GM11168 (cell line): ENCODE data around the gene ARID5B.

Experiments used
- in situ Hi-C: fragments of 300-500 bp; cut with MboI; formaldehyde crosslinking; loops from one replicate; pipeline ENCODE4 v1.12.0; 2022; ENCODE audit warnings: low sequenced_read_pairs; ENCODE audit not compliant: unreplicated experiment

ARID5B gene

GRCh38 chr10:61903221-61903927 lies 1.9 kb downstream of the ARID5B start:
- in situ Hi-C loops = loop anchor here (5.0 to 10.0 kb wide), 2 partner anchors 34 to 121 kb away; no protein-coding TSS in a partner anchor

GRCh38 chr10:61903928-61904344 lies 2.4 kb downstream of the ARID5B start:
- in situ Hi-C loops = loop anchor here (5.0 to 10.0 kb wide), 2 partner anchors 33 to 121 kb away; no protein-coding TSS in a partner anchor

DNA sequence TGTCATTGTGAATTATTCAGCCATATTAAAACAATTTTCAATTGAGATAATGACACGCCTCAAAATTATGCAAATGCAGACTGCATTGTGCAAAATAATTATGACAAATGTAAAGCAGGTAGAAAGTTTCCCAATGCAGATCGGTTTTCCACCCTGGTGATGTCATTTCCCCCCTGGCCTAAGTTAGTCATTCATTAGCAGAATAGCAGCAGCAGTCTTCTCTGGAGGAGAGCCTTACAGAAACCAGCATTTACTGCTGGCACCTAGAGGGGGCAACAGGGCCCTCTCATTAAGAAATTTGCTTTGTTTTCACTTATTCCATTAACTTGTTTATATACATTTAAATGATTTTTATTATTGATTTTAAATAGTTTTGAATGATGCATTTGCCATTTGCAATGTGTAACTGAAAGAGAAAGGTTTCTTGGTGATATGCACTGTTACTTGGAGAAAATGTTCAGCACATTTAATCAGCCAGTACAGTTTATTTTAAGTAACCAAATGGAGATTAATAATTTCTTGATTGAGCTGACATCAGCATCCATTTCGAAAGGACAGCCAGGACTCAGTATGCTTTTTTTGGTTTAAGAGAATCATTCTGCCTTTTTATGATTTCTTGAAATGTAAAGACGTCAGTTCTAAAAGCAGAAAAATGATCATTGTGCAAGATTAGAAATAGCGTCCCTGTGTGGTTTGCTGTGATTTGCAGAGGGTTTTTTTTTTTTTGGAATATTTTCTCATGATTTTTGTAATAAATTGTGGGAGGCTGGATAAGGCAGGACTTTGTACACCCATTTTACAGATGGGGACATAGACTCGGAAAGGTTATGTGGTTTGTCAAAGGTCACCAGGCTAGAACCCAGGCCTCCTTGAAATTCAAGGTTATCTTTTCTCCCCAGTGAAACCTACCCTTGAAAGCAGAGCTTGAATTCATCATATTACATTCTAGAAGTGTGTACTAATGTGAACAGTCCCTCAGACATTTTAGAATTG lies 3.5 kb downstream of the ARID5B start:
- in situ Hi-C loops = loop anchor here (5.0 to 10.0 kb wide), 2 partner anchors 32 to 120 kb away; no protein-coding TSS in a partner anchor

- in situ Hi-C loops = loop anchor here (10.0 kb wide), 1 partner anchor 119 kb away; no protein-coding TSS in a partner anchor
These were observed 4.5 kb downstream of the ARID5B start for GRCh38 chr10:61905837-61906561.

GRCh38 chr10:61906562-61906901 lies 5.0 kb downstream of the ARID5B start:
- in situ Hi-C loops = loop anchor here (10.0 kb wide), 1 partner anchor 118 kb away; no protein-coding TSS in a partner anchor

DNA sequence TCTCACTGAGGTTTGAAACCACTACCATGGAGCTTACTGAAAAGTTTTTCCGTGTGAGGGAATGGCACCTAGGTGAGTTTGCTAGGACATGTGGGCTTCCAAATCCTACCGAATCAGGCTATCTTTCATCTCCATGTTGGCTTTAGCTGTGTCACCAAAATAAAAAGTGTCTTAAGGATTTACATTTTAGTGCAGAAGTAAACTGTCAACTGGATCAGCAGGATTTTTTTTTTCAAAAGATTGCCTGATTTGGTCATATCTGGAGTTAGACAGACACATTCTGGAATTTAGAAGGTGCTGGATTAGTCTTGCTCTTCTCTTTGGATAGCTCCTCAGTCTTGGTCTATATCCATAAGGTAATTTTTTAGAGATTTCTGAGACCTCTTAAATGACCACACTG lies 5.5 kb downstream of the ARID5B start:
- in situ Hi-C loops = loop anchor here (10.0 kb wide), 1 partner anchor 118 kb away; no protein-coding TSS in a partner anchor

DNA sequence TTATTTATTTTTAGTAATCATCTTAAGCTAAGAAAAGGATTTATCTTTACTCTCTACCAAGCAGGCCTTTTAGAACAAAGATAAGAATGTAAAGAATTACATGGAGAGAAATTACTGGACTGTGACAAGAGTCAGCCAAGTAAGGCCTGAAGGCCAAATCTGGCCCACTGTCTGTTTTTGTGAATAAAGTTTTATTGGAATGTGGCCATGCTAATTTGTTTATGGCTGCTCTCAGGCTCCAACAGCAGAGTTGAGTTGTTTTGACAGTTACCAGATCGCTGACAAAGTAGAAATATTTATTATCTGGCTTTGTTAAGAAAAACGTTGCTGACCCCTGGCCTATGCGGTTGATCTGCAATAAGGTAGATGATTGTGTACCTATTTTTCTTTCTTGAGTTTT lies 6.1 kb downstream of the ARID5B start:
- in situ Hi-C loops = loop anchor here (10.0 kb wide), 1 partner anchor 117 kb away; no protein-coding TSS in a partner anchor

GRCh38 chr10:61910226-61910805 lies 8.8 kb downstream of the ARID5B start:
- in situ Hi-C loops = no loop called here

DNA sequence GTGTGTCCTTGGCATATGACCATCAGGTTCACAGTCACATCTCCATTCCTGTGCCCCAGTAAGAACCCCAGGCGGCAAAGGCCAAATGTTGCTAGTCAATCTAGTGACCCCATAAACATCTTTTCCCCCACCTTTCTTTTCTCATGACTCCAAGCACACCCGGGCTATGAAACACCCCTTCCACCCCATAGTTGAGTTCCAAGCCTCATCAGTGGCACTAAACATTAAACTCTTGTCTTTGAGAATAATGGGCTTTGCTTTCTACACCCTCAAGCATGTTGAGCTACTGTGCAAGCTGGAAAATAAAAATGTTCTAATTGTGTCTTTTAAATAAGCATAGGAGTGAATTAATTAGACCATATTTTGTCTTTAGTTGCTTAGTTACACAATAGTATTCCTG lies 9.4 kb downstream of the ARID5B start:
- in situ Hi-C loops = no loop called here

GRCh38 chr10:61911425-61911824 lies 9.9 kb downstream of the ARID5B start:
- in situ Hi-C loops = no loop called here

DNA sequence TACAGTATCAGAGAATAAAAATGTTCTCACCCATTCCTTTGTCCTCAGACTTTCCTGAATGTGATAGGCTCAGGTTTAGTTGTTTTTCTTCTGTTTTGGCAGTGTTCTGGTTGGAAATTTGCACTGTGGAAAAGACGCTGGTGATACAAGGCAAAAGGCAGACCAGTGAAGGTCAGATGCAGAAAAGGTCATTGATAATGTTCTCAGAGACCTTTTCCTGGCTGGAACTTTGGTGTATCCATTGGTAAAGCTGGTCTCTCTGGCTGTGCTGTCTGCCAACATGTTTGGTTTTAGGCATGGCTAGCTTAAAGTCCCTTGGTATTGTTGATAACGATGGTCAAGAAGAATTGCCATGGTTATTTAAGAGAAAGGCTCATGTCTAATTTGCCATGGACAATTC lies 11.5 kb downstream of the ARID5B start:
- in situ Hi-C loops = no loop called here

GRCh38 chr10:61918140-61918539 lies 16.6 kb downstream of the ARID5B start:
- in situ Hi-C loops = no loop called here

GRCh38 chr10:61918989-61919388 lies 17.5 kb downstream of the ARID5B start:
- in situ Hi-C loops = no loop called here

DNA sequence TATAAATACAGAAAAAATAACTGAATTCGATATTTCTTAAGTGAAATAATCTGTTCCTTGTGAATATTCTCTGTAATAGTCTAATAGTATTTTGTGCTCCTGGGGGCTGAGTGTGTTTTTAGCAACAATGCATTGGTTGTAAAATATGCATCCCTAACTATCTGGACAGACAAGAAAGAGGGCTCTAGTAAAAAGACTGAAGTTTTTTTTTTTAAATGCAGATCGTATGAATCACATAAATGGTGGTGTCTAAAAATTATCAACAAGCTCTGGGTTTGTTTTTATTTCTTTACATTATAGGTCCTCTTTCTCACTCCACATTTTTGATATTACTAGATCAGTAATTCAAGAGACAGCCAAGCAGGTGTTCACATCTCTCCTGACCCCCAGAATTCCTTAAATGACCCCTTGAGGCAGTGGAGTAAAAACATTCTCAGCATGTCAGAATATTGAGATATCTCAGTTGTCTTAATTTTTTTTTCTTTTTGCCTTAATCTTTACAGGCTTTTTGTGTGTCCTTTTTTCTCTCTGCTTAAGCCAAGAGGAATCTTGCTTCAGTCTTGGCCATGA lies 18.2 kb downstream of the ARID5B start:
- in situ Hi-C loops = no loop called here

GRCh38 chr10:61921143-61921542 lies 19.6 kb downstream of the ARID5B start:
- in situ Hi-C loops = no loop called here

GRCh38 chr10:61923210-61923949 lies 21.9 kb downstream of the ARID5B start:
- in situ Hi-C loops = no loop called here

DNA sequence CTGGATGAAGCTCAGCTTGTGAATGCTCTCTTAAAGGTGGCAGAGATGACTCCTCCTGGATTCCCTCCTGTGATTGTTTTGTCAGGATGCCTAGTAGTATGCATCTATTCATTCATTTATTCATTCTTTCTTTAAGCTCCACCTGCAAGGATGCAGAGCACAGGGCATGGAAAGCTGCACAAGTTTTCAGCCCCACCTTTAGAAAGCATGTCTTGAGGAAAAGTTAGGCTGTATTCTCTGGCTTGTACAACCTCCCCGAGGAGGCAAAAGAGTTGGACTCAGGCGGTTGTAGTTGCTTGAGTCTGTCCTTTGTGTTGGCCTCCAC lies 22.4 kb downstream of the ARID5B start:
- in situ Hi-C loops = no loop called here

DNA sequence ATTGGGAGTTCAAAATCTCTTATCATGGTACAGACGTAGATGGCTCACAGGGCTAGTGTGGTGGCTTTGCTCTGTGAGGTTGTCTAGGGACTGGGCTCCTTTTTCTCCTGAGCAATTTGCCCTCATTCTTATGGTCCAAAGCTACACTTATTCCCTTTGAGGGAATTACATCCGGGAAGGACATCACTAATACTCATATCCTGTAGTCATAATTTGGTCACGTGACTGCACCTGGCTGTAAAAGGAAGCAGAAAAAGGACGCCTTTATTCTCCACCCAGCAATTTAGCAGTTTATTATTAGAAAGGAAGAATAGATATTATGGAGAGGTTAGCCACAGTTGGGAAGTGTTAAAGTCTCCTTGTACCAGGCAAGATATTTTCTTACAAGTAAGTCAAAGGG lies 28.1 kb downstream of the ARID5B start:
- in situ Hi-C loops = no loop called here
